ENCODE results near the gene MLLT3. TPM values are rescaled to one million over a fixed set of nuclear protein-coding genes. Genes with fewer than 3 reads are reported as not detected.

The MLLT3 gene
- total RNA-seq, 1 experiment from 2014 or later = 50.7 TPM

GRCh38 chr9:20614602-20615216 lies 7.6 kb downstream of the MLLT3 start:
- no peaks in the 10 kb centered on the region for H3K9me3 ChIP-seq
- H3K36me3 ChIP-seq = peaks cover 5% of the 10 kb centered on the region

GRCh38 chr9:20611691-20612287 lies 10.5 kb downstream of the MLLT3 start:
- Histone ChIP-seq H3K27me3 (no peaks in the 10 kb centered on the region), H3K4me3 (no peak overlapping the region; the same call in 1 of the 2 replicates), H3K9me3 (no peaks in the 10 kb centered on the region), H3K36me3 (no peaks in the 10 kb centered on the region)
- no peak for DNase-seq

More at GRCh38 chr9:20614602-20615216, 7.6 kb downstream of the MLLT3 start:
- H3K4me3 ChIP-seq = no peak overlapping the region
- DNase-seq = no peak
- H3K27me3 ChIP-seq = no peaks in the 10 kb centered on the region

GRCh38 chr9:20610591-20610990 lies 11.7 kb downstream of the MLLT3 start:
- Histone ChIP-seq H3K27me3 (no peaks in the 10 kb centered on the region), H3K9me3 (no peaks in the 10 kb centered on the region), H3K36me3 (no peaks in the 10 kb centered on the region), H3K4me3 (no peak overlapping the region)
- no peak for DNase-seq

- Histone ChIP-seq H3K27me3 (no peaks in the 10 kb centered on the region), H3K4me3 (no peak overlapping the region), H3K36me3 (no peaks in the 10 kb centered on the region), H3K9me3 (no peaks in the 10 kb centered on the region)
- no peak for DNase-seq
Observed at GRCh38 chr9:20608582-20608981, 13.7 kb downstream of the MLLT3 start.

- DNase-seq = peak; percentile 44
- H3K27me3 ChIP-seq = no peaks in the 10 kb centered on the region
- no peaks in the 10 kb centered on the region for H3K36me3 ChIP-seq
- H3K9me3 ChIP-seq = no peaks in the 10 kb centered on the region
- no peak overlapping the region for H3K4me3 ChIP-seq
Observed at GRCh38 chr9:20606652-20607051, 15.6 kb downstream of the MLLT3 start.

GRCh38 chr9:20604562-20604961 lies 17.7 kb downstream of the MLLT3 start:
- no peak for DNase-seq
- Histone ChIP-seq H3K4me3 (peak overlapping the region; percentile 35), H3K27me3 (no peaks in the 10 kb centered on the region), H3K9me3 (no peaks in the 10 kb centered on the region), H3K36me3 (no peaks in the 10 kb centered on the region)

- no peaks in the 10 kb centered on the region for H3K9me3 ChIP-seq
- H3K36me3 ChIP-seq = no peaks in the 10 kb centered on the region
- H3K4me3 ChIP-seq = peak overlapping the region; percentile 35
- H3K27me3 ChIP-seq = no peaks in the 10 kb centered on the region
- DNase-seq = no peak
Observed at GRCh38 chr9:20603524-20604268, 18.6 kb downstream of the MLLT3 start.

- Histone ChIP-seq H3K27me3 (no peaks in the 10 kb centered on the region), H3K4me3 (no peak overlapping the region), H3K36me3 (no peaks in the 10 kb centered on the region), H3K9me3 (no peaks in the 10 kb centered on the region)
- DNase-seq = no peak
Observed at GRCh38 chr9:20601292-20601691, 21.0 kb downstream of the MLLT3 start.

GRCh38 chr9:20599195-20599594 lies 23.1 kb downstream of the MLLT3 start:
- Histone ChIP-seq H3K9me3 (no peaks in the 10 kb centered on the region), H3K36me3 (no peaks in the 10 kb centered on the region), H3K27me3 (no peaks in the 10 kb centered on the region), H3K4me3 (no peak overlapping the region)
- DNase-seq = peak; percentile 81

GRCh38 chr9:20598367-20598766 lies 23.9 kb downstream of the MLLT3 start:
- H3K27me3 ChIP-seq = no peaks in the 10 kb centered on the region

GRCh38 chr9:20597862-20598261 lies 24.4 kb downstream of the MLLT3 start:
- Histone ChIP-seq H3K4me3 (no peak overlapping the region), H3K36me3 (no peaks in the 10 kb centered on the region), H3K9me3 (no peaks in the 10 kb centered on the region), H3K27me3 (no peaks in the 10 kb centered on the region)
- no peak for DNase-seq

More at GRCh38 chr9:20598367-20598766, 23.9 kb downstream of the MLLT3 start:
- H3K4me3 ChIP-seq = no peak overlapping the region
- H3K36me3 ChIP-seq = no peaks in the 10 kb centered on the region
- H3K9me3 ChIP-seq = no peaks in the 10 kb centered on the region
- DNase-seq = no peak

- no peaks in the 10 kb centered on the region for H3K9me3 ChIP-seq
- peak; percentile 90 for DNase-seq
- no peaks in the 10 kb centered on the region for H3K36me3 ChIP-seq
- H3K4me3 ChIP-seq = no peak overlapping the region
- no peaks in the 10 kb centered on the region for H3K27me3 ChIP-seq
Observed at GRCh38 chr9:20594608-20595007, 27.7 kb downstream of the MLLT3 start.

- no peaks in the 10 kb centered on the region for H3K9me3 ChIP-seq
- no peak overlapping the region for H3K4me3 ChIP-seq
- no peaks in the 10 kb centered on the region for H3K36me3 ChIP-seq
- H3K27me3 ChIP-seq = no peaks in the 10 kb centered on the region
- peak; percentile 64 for DNase-seq
Observed at GRCh38 chr9:20593537-20593936, 28.8 kb downstream of the MLLT3 start.

- no peaks in the 10 kb centered on the region for H3K9me3 ChIP-seq
- no peak for DNase-seq
- H3K27me3 ChIP-seq = no peaks in the 10 kb centered on the region
- H3K4me3 ChIP-seq = no peak overlapping the region
- no peaks in the 10 kb centered on the region for H3K36me3 ChIP-seq
Observed at GRCh38 chr9:20593105-20593504, 29.2 kb downstream of the MLLT3 start.

- Histone ChIP-seq H3K4me3 (no peak overlapping the region), H3K9me3 (no peaks in the 10 kb centered on the region), H3K27me3 (no peaks in the 10 kb centered on the region), H3K36me3 (no peaks in the 10 kb centered on the region)
- DNase-seq = no peak
Observed at GRCh38 chr9:20592673-20593072, 29.6 kb downstream of the MLLT3 start.

- H3K36me3 ChIP-seq = no peaks in the 10 kb centered on the region
- H3K9me3 ChIP-seq = no peaks in the 10 kb centered on the region
- no peak overlapping the region for H3K4me3 ChIP-seq
- DNase-seq = peak; percentile 28
- H3K27me3 ChIP-seq = no peaks in the 10 kb centered on the region
Observed at GRCh38 chr9:20591223-20591622, 31.1 kb downstream of the MLLT3 start.

- no peak for DNase-seq
- H3K27me3 ChIP-seq = no peaks in the 10 kb centered on the region
- no peaks in the 10 kb centered on the region for H3K36me3 ChIP-seq
- H3K9me3 ChIP-seq = no peaks in the 10 kb centered on the region
- no peak overlapping the region for H3K4me3 ChIP-seq
Observed at GRCh38 chr9:20584968-20585643, 37.2 kb downstream of the MLLT3 start.

Data from MG63 (cell line).